Measurements from ENCODE around the gene DNAAF1. TPM values are rescaled to one million over a fixed set of nuclear protein-coding genes. Genes with fewer than 3 reads are reported as not detected.

The DNAAF1 gene
- total RNA-seq, 6 experiments from 2014 or later: 0.37 to 5.6 (median 2.1) TPM; not detected in 2

- H3K36me3 ChIP-seq: no peaks in the 10 kb centered on the region
- H3K27me3 ChIP-seq: no peaks in the 10 kb centered on the region
- no peak overlapping the region for H3K4me3 ChIP-seq
- intact Hi-C loops (cut with DNase I): no loop called here
- no peak for TF ChIP-seq POLR2A (IDR thresholded peaks at IDR 0.05)
- TF ChIP-seq CTCF (IDR thresholded peaks at IDR 0.05): no peak
- no peaks in the 10 kb centered on the region for H3K9me3 ChIP-seq
- H3K4me1 ChIP-seq: no peaks in the 10 kb centered on the region
- no peak overlapping the region for H3K27ac ChIP-seq
- DNase-seq (no peak), ATAC-seq (no peak)
- 63% methylated on average over 11 of the region's 13 CpGs for WGBS (ENCODE audit: insufficient coverage, low coverage, low lambda C conversion rate, missing lambda C conversion rate)
These were observed 21.9 kb downstream of the DNAAF1 start for GRCh38 chr16:84166796-84167695.

GRCh38 chr16:84169765-84170310 is 24.7 kb downstream of the DNAAF1 start:
- DNase-seq (no peak), ATAC-seq (no peak)
- TF ChIP-seq CTCF (IDR thresholded peaks at IDR 0.05) (no peak), POLR2A (IDR thresholded peaks at IDR 0.05) (no peak)
- Histone ChIP-seq H3K4me3 (no peak overlapping the region), H3K27me3 (no peaks in the 10 kb centered on the region), H3K4me1 (no peaks in the 10 kb centered on the region), H3K9me3 (no peaks in the 10 kb centered on the region), H3K36me3 (no peaks in the 10 kb centered on the region), H3K27ac (no peak overlapping the region)
- intact Hi-C loops (cut with DNase I): no loop called here
- WGBS (ENCODE audit: insufficient coverage, low coverage, low lambda C conversion rate, missing lambda C conversion rate): 60% methylated on average over 8 of the region's 11 CpGs

GRCh38 chr16:84174396-84174795 is 29.3 kb downstream of the DNAAF1 start:
- intact Hi-C loops (cut with DNase I): no loop called here
- TF ChIP-seq CTCF (IDR thresholded peaks at IDR 0.05) (no peak), POLR2A (IDR thresholded peaks at IDR 0.05) (no peak)
- H3K9me3 ChIP-seq: no peaks in the 10 kb centered on the region
- peaks cover 0 to 8% (median 0%) of the 10 kb centered on the region in 4 donors for H3K36me3 ChIP-seq
- no peaks in the 10 kb centered on the region for H3K27me3 ChIP-seq
- no peak for ATAC-seq
- peaks cover 0 to 24% (median 12%) of the 10 kb centered on the region in 4 donors for H3K4me1 ChIP-seq
- no peak overlapping the region for H3K4me3 ChIP-seq
- WGBS (ENCODE audit: insufficient coverage, low coverage, low lambda C conversion rate, missing lambda C conversion rate): 70% methylated on average over 10 of the region's 11 CpGs
- DNase-seq: no peak
- no peak overlapping the region for H3K27ac ChIP-seq

- 10% methylated on average over 7 of the region's 10 CpGs for WGBS (ENCODE audit: insufficient coverage, low coverage, low lambda C conversion rate, missing lambda C conversion rate)
These were observed 30.4 kb downstream of the DNAAF1 start for GRCh38 chr16:84175350-84176081.

More at GRCh38 chr16:84175350-84176081, 30.4 kb downstream of the DNAAF1 start:
- Histone ChIP-seq H3K36me3 (peaks cover 0 to 17% (median under 1%) of the 10 kb centered on the region in 4 donors), H3K9me3 (no peaks in the 10 kb centered on the region), H3K4me3 (no peak overlapping the region), H3K27ac (peak overlapping the region in 2 of 3 donors; percentile 28 to 72), H3K27me3 (no peaks in the 10 kb centered on the region), H3K4me1 (peaks cover 0 to 24% (median 12%) of the 10 kb centered on the region in 4 donors)
- DNase-seq (no peak), ATAC-seq (peak in 3 of 4 donors; percentile 57 to 83 (median 82))
- intact Hi-C loops (cut with DNase I): no loop called here
- TF ChIP-seq CTCF (IDR thresholded peaks at IDR 0.05) (peak in 3 of 4 donors; percentile 31 to 68 (median 61)), POLR2A (IDR thresholded peaks at IDR 0.05) (no peak)
